Pericardium fibroblast (primary cell): ENCODE measurements around the gene RHD. TPM values are rescaled to one million over a fixed set of nuclear protein-coding genes. Genes with fewer than 3 reads are reported as not detected.

Experiments used
- total RNA-seq: library from RNA; depleted of rRNA; stranded (reverse); fragments of >200 nt; gene quantifications from 2 replicates; pipeline ENCODE4 v1.2.3, GENCODE V29; 2015

RHD gene
- not detected in 2 replicates for total RNA-seq

DNA sequence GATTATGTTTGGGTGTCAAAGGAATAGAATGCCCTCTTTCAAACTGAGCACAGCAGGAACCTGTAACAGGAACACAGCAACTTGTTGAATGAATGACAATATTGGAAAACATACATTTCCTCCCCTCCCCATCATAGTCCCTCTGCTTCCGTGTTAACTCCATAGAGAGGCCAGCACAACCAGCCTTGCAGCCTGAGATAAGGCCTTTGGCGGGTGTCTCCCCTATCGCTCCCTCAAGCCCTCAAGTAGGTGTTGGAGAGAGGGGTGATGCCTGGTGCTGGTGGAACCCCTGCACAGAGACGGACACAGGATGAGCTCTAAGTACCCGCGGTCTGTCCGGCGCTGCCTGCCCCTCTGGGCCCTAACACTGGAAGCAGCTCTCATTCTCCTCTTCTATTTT, at the start of gene RHD:
TSS of gene RHD (plus strand) at position 272 of the 400 bp plus-strand sequence. CDS start at position 311, 39 bp downstream.

DNA sequence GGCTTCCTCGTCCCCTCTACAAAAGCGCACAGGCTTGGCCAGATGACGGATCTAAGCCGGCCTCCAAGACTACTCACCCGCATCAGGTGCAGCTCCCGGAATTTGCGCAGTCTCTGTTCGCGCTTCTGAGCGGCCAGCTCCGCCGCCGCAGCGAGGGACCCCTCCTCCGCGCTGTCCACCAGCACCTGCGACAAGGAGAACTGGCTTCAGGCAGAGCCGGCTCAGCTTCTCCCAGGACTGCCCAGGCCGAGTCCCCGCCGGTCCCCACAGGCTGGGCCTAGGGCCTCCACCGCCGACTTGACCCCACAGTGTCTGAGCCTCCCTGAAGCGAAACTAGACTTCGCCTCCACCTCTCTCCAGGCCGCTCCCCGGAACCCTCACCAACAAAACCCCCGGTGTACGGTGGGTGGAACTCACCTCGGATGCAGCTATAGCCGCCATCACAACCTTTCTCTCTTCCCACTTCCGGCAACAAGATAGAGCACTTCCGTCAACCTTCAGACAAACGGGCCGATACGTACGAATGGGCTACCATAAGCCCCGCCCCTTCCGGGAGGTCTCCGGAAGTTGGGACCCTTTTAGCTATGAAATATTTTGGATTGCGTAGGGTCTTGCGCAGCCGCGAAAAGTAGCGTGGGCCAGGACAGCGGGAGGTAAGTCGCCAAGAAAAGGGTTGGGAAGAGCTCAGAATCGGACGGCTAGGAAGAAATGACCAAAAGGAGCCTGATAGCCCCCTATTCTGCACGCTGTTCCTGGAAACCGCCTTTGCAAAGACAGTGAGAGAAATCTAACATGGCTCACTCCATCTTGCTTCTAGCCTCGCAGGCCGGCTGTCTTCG, 40.1 kb upstream of the RHD start, which contains the start of gene SYF2:
TSS of gene SYF2 (minus strand) at position 476 of the 839 bp plus-strand sequence. CDS start at position 441, 35 bp downstream.

GRCh38 chr1:25247024-25247828, 25.1 kb upstream of the RHD start, which contains the start of gene RSRP1:
Gene RSRP1 (minus strand): TSS chr1:25247454. CDS start chr1:25246963, 491 bp downstream.

GRCh38 chr1:25338188-25338981, 66.1 kb downstream of the RHD start, which contains the start of gene TMEM50A:
Gene TMEM50A (plus strand): TSS chr1:25338334. CDS start chr1:25340487, 2,153 bp downstream.

Other genes starting within 250 kb of the RHD start
- 44.0 and 46.8 TPM in 2 replicates for gene SYF2, start 40.0 kb upstream of the RHD start, total RNA-seq
- gene RSRP1, start 25.1 kb upstream of the RHD start, total RNA-seq, result 51.3 and 56.4 TPM in 2 replicates
- gene TMEM50A, start 65.8 kb downstream of the RHD start, total RNA-seq, result 82.7 and 141 TPM in 2 replicates
- 0.09 and 1.2 TPM in 2 replicates for gene RHCE, start 148.3 kb downstream of the RHD start, total RNA-seq
- gene MACO1, start 158.4 kb downstream of the RHD start, total RNA-seq, result 8.5 and 14.2 TPM in 2 replicates